Neural cell (in vitro differentiated cells): ENCODE data around the gene DPP6. TPM values are rescaled to one million over a fixed set of nuclear protein-coding genes. Genes with fewer than 3 reads are reported as not detected.
"Not testable (repeated sequence)": the region's sequence is repeated elsewhere in the genome, so short reads cannot be mapped to it uniquely, and the experiment has no call there.

Experiments used
- H2AFZ ChIP-seq: fragments of 200-600, 300-800 bp; sonication (generic), shearing (Covaris generic); 2 replicates; pipeline ENCODE4 v1.6.0; 2014; ENCODE audit warnings: low read depth, mild to moderate bottlenecking, antibody characterized with exemption, low read length, moderate library complexity
- H3F3A ChIP-seq: fragments of 200-600 bp; shearing (Covaris generic); 2 replicates; pipeline ENCODE4 v1.6.1; 2016; ENCODE audit warnings: mild to moderate bottlenecking, moderate library complexity, mixed read lengths, antibody characterized with exemption, low read length; ENCODE audit not compliant: insufficient read depth, poor library complexity, severe bottlenecking
- H3K27ac ChIP-seq: fragments of 200-600, 300-800 bp; sonication (generic), shearing (Covaris generic); 2 replicates; pipeline ENCODE4 v1.5.1; 2014; ENCODE audit warnings: mild to moderate bottlenecking, low read length, moderate library complexity
- H3K27me3 ChIP-seq: fragments of 300-800, 200-600 bp; sonication (generic), shearing (Covaris generic); 2 replicates; pipeline ENCODE4 v1.6.0; 2014; ENCODE audit warnings: mild to moderate bottlenecking, low read depth, low read length, moderate library complexity; ENCODE audit not compliant: insufficient read depth
- H3K36me3 ChIP-seq: fragments of 300-800, 200-600 bp; sonication (generic), shearing (Covaris generic); 2 replicates; pipeline ENCODE4 v1.5.1; 2014; ENCODE audit warnings: mild to moderate bottlenecking, antibody characterized with exemption, low read length, moderate library complexity; ENCODE audit not compliant: insufficient read depth
- H3K4me2 ChIP-seq: fragments of 300-800, 200-600 bp; sonication (generic), shearing (Covaris generic); 2 replicates; pipeline ENCODE4 v1.6.0; 2014; ENCODE audit warnings: mild to moderate bottlenecking, low read length
- H3K4me3 ChIP-seq: fragments of 300-800, 200-600 bp; sonication (generic), shearing (Covaris generic); 2 replicates; pipeline ENCODE4 v1.5.1; 2014; ENCODE audit warnings: mild to moderate bottlenecking, low read length, moderate library complexity
- H3K79me2 ChIP-seq: fragments of 200-600 bp; shearing (Covaris generic); replicated peaks from 2 replicates; pipeline ENCODE4 v1.6.0; 2014; ENCODE audit warnings: mild to moderate bottlenecking, low read length, moderate library complexity; ENCODE audit not compliant: insufficient read depth
- H3K9ac ChIP-seq: fragments of 300-800, 200-600 bp; sonication (generic), shearing (Covaris generic); 2 replicates; pipeline ENCODE4 v1.6.1; 2016; ENCODE audit warnings: mild to moderate bottlenecking, low read length, mixed read lengths
- H3K9me2 ChIP-seq: fragments of 200-600 bp; shearing (Covaris generic); 2 replicates; pipeline ENCODE4 v1.6.1; 2016; ENCODE audit warnings: mild to moderate bottlenecking, low read length, mixed read lengths; ENCODE audit not compliant: insufficient read depth
- H3K9me3 ChIP-seq: fragments of 200-600, 300-800 bp; sonication (generic), shearing (Covaris generic); 2 replicates; pipeline ENCODE4 v1.6.1; 2016; ENCODE audit warnings: mild to moderate bottlenecking, mixed run types, low read length, moderate library complexity, mixed read lengths
- H4K20me1 ChIP-seq: fragments of 200-600 bp; shearing (Covaris generic); 2 replicates; pipeline ENCODE4 v1.6.1; 2016; ENCODE audit warnings: mild to moderate bottlenecking, mixed run types; ENCODE audit not compliant: insufficient read depth
- CTCF ChIP-seq: fragments of 450-650 bp; IDR thresholded peaks from 2 replicates; pipeline ENCODE4 v1.5.1; 2014; ENCODE audit warnings: antibody characterized with exemption, mild to moderate bottlenecking, moderate library complexity; ENCODE audit not compliant: poor library complexity, severe bottlenecking
- POLR2AphosphoS5 ChIP-seq: IDR thresholded peaks from 2 replicates; pipeline ENCODE4 v1.6.1; 2012
- RAD21 ChIP-seq: fragments of 450-650 bp; conservative IDR thresholded peaks from 2 replicates; pipeline ENCODE4 v1.6.1; 2014; ENCODE audit warnings: antibody characterized with exemption, mild to moderate bottlenecking, moderate library complexity
- SMC3 ChIP-seq: fragments of 450-650 bp; conservative IDR thresholded peaks from 2 replicates; pipeline ENCODE4 v1.6.1; 2014; ENCODE audit warnings: antibody characterized with exemption, mild to moderate bottlenecking, moderate library complexity; ENCODE audit not compliant: poor library complexity
- polyA plus RNA-seq: library from polyadenylated mRNA; depleted of rRNA; stranded (reverse); fragments of >200 nt; gene quantifications from 2 replicates; pipeline ENCODE4 v1.2.3, GENCODE V29; 2014
- TF ChIP-seq, protein P1 (sequence below): IDR thresholded peaks from 2 replicates; pipeline ENCODE4 v1.6.1; 2012; ENCODE audit warnings: borderline replicate concordance

The DPP6 gene
- polyA plus RNA-seq, 1 donor from 2014 or later, result 20.4 TPM

GRCh38 chr7:154071833-154072232, 19.6 kb downstream of the DPP6 start:
- peak overlapping the region; percentile 68 for H3K27ac ChIP-seq
- peak overlapping the region; percentile 22 for H3K9ac ChIP-seq
- peak overlapping the region; percentile 30 for H3K4me3 ChIP-seq
- not testable (repeated sequence) for H3K4me2 ChIP-seq, H3F3A ChIP-seq, H3K9me2 ChIP-seq, H2AFZ ChIP-seq, H3K27me3 ChIP-seq, H3K79me2 ChIP-seq, H3K9me3 ChIP-seq, H3K36me3 ChIP-seq, H4K20me1 ChIP-seq
- TF ChIP-seq SMC3 (peak; percentile 97), CTCF (peak; percentile 89), RAD21 (peak; percentile 88)
- TF ChIP-seq, protein P1, sequence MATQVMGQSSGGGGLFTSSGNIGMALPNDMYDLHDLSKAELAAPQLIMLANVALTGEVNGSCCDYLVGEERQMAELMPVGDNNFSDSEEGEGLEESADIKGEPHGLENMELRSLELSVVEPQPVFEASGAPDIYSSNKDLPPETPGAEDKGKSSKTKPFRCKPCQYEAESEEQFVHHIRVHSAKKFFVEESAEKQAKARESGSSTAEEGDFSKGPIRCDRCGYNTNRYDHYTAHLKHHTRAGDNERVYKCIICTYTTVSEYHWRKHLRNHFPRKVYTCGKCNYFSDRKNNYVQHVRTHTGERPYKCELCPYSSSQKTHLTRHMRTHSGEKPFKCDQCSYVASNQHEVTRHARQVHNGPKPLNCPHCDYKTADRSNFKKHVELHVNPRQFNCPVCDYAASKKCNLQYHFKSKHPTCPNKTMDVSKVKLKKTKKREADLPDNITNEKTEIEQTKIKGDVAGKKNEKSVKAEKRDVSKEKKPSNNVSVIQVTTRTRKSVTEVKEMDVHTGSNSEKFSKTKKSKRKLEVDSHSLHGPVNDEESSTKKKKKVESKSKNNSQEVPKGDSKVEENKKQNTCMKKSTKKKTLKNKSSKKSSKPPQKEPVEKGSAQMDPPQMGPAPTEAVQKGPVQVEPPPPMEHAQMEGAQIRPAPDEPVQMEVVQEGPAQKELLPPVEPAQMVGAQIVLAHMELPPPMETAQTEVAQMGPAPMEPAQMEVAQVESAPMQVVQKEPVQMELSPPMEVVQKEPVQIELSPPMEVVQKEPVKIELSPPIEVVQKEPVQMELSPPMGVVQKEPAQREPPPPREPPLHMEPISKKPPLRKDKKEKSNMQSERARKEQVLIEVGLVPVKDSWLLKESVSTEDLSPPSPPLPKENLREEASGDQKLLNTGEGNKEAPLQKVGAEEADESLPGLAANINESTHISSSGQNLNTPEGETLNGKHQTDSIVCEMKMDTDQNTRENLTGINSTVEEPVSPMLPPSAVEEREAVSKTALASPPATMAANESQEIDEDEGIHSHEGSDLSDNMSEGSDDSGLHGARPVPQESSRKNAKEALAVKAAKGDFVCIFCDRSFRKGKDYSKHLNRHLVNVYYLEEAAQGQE, result peak; percentile 52

DNA sequence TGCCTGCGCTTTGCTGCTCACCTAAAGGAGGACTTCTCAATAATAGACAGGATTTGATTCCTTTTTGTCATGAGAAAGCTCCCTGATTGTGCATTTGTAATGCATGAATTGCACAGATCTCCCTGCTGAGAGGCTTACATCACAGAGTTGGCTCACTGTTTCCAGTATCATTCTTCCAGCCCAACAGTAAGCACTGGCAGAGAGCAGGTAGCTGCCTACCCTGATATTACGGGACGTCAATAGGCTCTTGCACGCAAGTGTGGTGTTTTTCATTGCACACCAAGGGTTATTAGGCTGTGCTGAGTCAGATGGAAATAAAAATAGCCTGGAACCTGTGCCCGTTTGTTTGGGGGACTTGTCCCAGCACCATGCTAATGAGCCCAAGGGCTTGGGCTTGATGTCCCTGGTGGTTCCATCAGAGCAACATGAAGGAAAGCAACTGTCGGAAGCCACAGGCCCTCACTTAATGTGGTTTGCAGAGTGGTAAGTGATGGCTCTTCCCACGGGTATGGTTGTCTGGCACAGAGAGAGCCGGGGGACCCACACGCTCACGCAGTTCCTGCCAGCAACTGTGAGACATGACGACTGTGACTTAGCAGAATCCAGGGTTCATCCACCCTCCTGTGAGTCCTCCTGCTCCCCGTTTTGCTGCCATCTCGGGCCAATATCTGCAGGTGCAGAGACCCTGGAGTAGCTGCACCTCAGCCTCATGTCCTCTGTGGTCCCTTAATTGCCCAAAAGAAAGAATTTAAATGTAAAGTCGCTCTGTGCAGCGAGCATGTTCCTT, 20.4 kb downstream of the DPP6 start:
- Histone ChIP-seq H3K27ac (peak overlapping the region; percentile 68), H3K9ac (peak overlapping the region; percentile 22), H3K4me3 (peak overlapping the region; percentile 30)
- not testable (repeated sequence) for H3K36me3 ChIP-seq, H3K9me2 ChIP-seq, H4K20me1 ChIP-seq, H3F3A ChIP-seq, H3K79me2 ChIP-seq, H3K9me3 ChIP-seq, H3K4me2 ChIP-seq, H2AFZ ChIP-seq, H3K27me3 ChIP-seq
- TF ChIP-seq POLR2AphosphoS5, result peak; percentile 42

DNA sequence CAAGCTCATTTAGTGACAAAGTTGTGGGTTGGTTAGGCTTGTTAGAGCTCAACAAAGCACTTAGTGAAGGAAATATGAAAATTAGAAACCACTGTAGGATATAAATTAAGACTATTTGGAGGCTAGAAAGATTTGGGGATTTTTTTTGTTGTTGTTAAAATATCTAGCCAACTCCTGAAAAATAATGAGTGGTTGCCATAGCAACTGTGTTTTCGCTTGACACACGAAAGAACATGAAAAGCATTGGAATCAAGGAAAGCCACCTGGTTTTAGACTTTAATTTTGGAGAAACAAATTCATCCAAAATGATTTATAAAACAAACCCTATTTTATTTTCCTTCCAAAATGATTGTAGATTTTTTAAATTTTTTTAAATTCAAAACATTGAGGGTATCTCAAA, 26.3 kb downstream of the DPP6 start:
- H3K27me3 ChIP-seq, H3K9me2 ChIP-seq, H3K4me3 ChIP-seq, H4K20me1 ChIP-seq, H2AFZ ChIP-seq, H3K9me3 ChIP-seq, H3F3A ChIP-seq, H3K36me3 ChIP-seq, H3K27ac ChIP-seq, H3K79me2 ChIP-seq, H3K9ac ChIP-seq, H3K4me2 ChIP-seq: not testable (repeated sequence)

- H3K36me3 ChIP-seq, H3K79me2 ChIP-seq, H3F3A ChIP-seq, H3K27ac ChIP-seq, H3K9ac ChIP-seq, H3K4me2 ChIP-seq, H3K4me3 ChIP-seq, H3K27me3 ChIP-seq, H3K9me2 ChIP-seq, H3K9me3 ChIP-seq, H4K20me1 ChIP-seq, H2AFZ ChIP-seq: not testable (repeated sequence)
These were observed 28.1 kb downstream of the DPP6 start for GRCh38 chr7:154080249-154080648.

GRCh38 chr7:154087037-154087725, 35.0 kb downstream of the DPP6 start:
- not testable (repeated sequence) for H3K4me2 ChIP-seq, H4K20me1 ChIP-seq, H3K36me3 ChIP-seq, H3K27me3 ChIP-seq, H3K79me2 ChIP-seq, H3K27ac ChIP-seq, H3F3A ChIP-seq, H3K9ac ChIP-seq, H2AFZ ChIP-seq, H3K9me2 ChIP-seq, H3K4me3 ChIP-seq, H3K9me3 ChIP-seq
